WTC11 (cell line): Measurements from ENCODE around the gene SPDYE6. TPM values are rescaled to one million over a fixed set of nuclear protein-coding genes. Genes with fewer than 3 reads are reported as not detected.
"Not testable (repeated sequence)": the region's sequence is repeated elsewhere in the genome, so short reads cannot be mapped to it uniquely, and the experiment has no call there.

Experiments used
- ATAC-seq: fragments of 200-7000 bp; cut with Tn5 transposase; 2 replicates; pipeline ENCODE4 v1.10.0; 2021; ENCODE audit warnings: mild to moderate bottlenecking, moderate library complexity
- CTCF ChIA-PET: fragments of 300-600 bp; sonication (Branson Sonifier 250); formaldehyde crosslinking; loops from one replicate; lab custom pipeline; 2021; ENCODE audit warnings: antibody characterized with exemption; lab: Charles Lee
- POLR2A ChIA-PET: fragments of 350-600 bp; sonication (Branson Sonifier 250); formaldehyde crosslinking; loops from one replicate; lab custom pipeline; 2021; ENCODE audit warnings: antibody characterized with exemption; lab: Charles Lee
- DNase-seq: peaks from one replicate; pipeline ENCODE4 v3.0.0; 2021; ENCODE audit warnings: low spot score
- H3K27ac Mint-ChIP-seq: 2 replicates; pipeline ENCODE4 v1.8.0; 2021; ENCODE audit warnings: mixed read lengths
- H3K27me3 Mint-ChIP-seq: 2 replicates; pipeline ENCODE4 v1.8.0; 2021; ENCODE audit warnings: low read depth, mild to moderate bottlenecking, moderate library complexity, mixed read lengths
- H3K36me3 Mint-ChIP-seq: 2 replicates; pipeline ENCODE4 v1.8.0; 2021; ENCODE audit warnings: mixed read lengths
- H3K4me1 Mint-ChIP-seq: 2 replicates; pipeline ENCODE4 v1.8.0; 2022; ENCODE audit warnings: mixed read lengths
- H3K4me3 Mint-ChIP-seq: 2 replicates; pipeline ENCODE4 v1.8.0; 2021; ENCODE audit warnings: mild to moderate bottlenecking, moderate library complexity, mixed read lengths
- H3K9me3 Mint-ChIP-seq: 2 replicates; pipeline ENCODE4 v1.8.0; 2021; ENCODE audit warnings: mixed read lengths
- CREM ChIP-seq: sonication (generic); formaldehyde crosslinking; IDR thresholded peaks from 2 replicates; pipeline ENCODE4 v1.8.1; 2022; ENCODE audit warnings: mild to moderate bottlenecking, missing genetic modification reagents, moderate library complexity
- ESRRA ChIP-seq: sonication (generic); formaldehyde crosslinking; IDR thresholded peaks from 2 replicates; pipeline ENCODE4 v1.8.1; 2022; ENCODE audit warnings: mild to moderate bottlenecking, missing genetic modification reagents, borderline replicate concordance
- ETV6 ChIP-seq: sonication (generic); formaldehyde crosslinking; IDR thresholded peaks from 2 replicates; pipeline ENCODE4 v1.8.1; 2022; ENCODE audit warnings: mild to moderate bottlenecking, missing genetic modification reagents
- FOXJ3 ChIP-seq: sonication (generic); formaldehyde crosslinking; IDR thresholded peaks from 2 replicates; pipeline ENCODE4 v1.9.0; 2021; ENCODE audit warnings: missing genetic modification reagents, mild to moderate bottlenecking, borderline replicate concordance
- FOXK1 ChIP-seq: sonication (generic); formaldehyde crosslinking; IDR thresholded peaks from 2 replicates; pipeline ENCODE4 v1.8.0; 2022; ENCODE audit warnings: mild to moderate bottlenecking, moderate library complexity, missing genetic modification reagents
- GRHL2 ChIP-seq: fragments of 250-450 bp; sonication (Bioruptor Pico); IDR thresholded peaks from 2 replicates; pipeline ENCODE4 v1.8.0; 2022; ENCODE audit warnings: mild to moderate bottlenecking, moderate library complexity; ENCODE audit not compliant: insufficient replicate concordance, severe bottlenecking
- GTF2I ChIP-seq: fragments of 250-450 bp; sonication (Bioruptor Pico); conservative IDR thresholded peaks from 2 replicates; pipeline ENCODE4 v1.4.0; 2021; ENCODE audit warnings: mild to moderate bottlenecking
- HMGA2 ChIP-seq: fragments of 250-450 bp; sonication (Bioruptor Pico); IDR thresholded peaks from 2 replicates; pipeline ENCODE4 v1.4.0; 2021; ENCODE audit warnings: mild to moderate bottlenecking, moderate library complexity
- NFE2L1 ChIP-seq: sonication (generic); formaldehyde crosslinking; IDR thresholded peaks from 2 replicates; pipeline ENCODE4 v1.8.1; 2023; ENCODE audit warnings: missing genetic modification reagents
- NR2C2 ChIP-seq: sonication (generic); formaldehyde crosslinking; IDR thresholded peaks from 2 replicates; pipeline ENCODE4 v1.8.0; 2022; ENCODE audit warnings: mild to moderate bottlenecking, missing genetic modification reagents
- SMAD4 ChIP-seq: sonication (generic); formaldehyde crosslinking; IDR thresholded peaks from 2 replicates; pipeline ENCODE4 v1.8.0; 2022; ENCODE audit warnings: mild to moderate bottlenecking, missing genetic modification reagents
- SOX15 ChIP-seq: fragments of 250-450 bp; sonication (Bioruptor Pico); IDR thresholded peaks from 2 replicates; pipeline ENCODE4 v1.9.0; 2021; ENCODE audit warnings: mild to moderate bottlenecking
- TEAD4 ChIP-seq: sonication (generic); formaldehyde crosslinking; IDR thresholded peaks from 2 replicates; pipeline ENCODE4 v1.8.0; 2022; ENCODE audit warnings: mild to moderate bottlenecking, missing genetic modification reagents
- USF2 ChIP-seq: sonication (generic); formaldehyde crosslinking; IDR thresholded peaks from 2 replicates; pipeline ENCODE4 v1.8.1; 2023; ENCODE audit warnings: mild to moderate bottlenecking, missing genetic modification reagents, moderate library complexity
- ZNF121 ChIP-seq: sonication (generic); formaldehyde crosslinking; IDR thresholded peaks from 2 replicates; pipeline ENCODE4 v1.8.0; 2023; ENCODE audit warnings: missing genetic modification reagents
- ZNF416 ChIP-seq: fragments of 250-450 bp; sonication (Bioruptor Pico); IDR thresholded peaks from 2 replicates; pipeline ENCODE4 v1.9.0; 2021; ENCODE audit warnings: mild to moderate bottlenecking, inconsistent platforms
- ZNF671 ChIP-seq: fragments of 250-450 bp; sonication (Bioruptor Pico); IDR thresholded peaks from 2 replicates; pipeline ENCODE4 v1.8.0; 2021; ENCODE audit warnings: mild to moderate bottlenecking
- total RNA-seq: library from RNA; stranded (reverse); gene quantifications from 3 replicates; pipeline ENCODE4 v1.2.3, GENCODE V29; 2021
- TF ChIP-seq, protein P1 (sequence below): fragments of 200-600 bp; IDR thresholded peaks from 2 replicates; pipeline ENCODE4 v1.8.0; 2022; ENCODE audit warnings: antibody characterized with exemption
- TF ChIP-seq, protein P2 (sequence below): sonication (generic); formaldehyde crosslinking; IDR thresholded peaks from 2 replicates; pipeline ENCODE4 v1.8.0; 2022; ENCODE audit warnings: mild to moderate bottlenecking, missing genetic modification reagents
- TF ChIP-seq, protein P3 (sequence below): sonication (generic); formaldehyde crosslinking; IDR thresholded peaks from 2 replicates; pipeline ENCODE4 v1.8.1; 2023; ENCODE audit warnings: mild to moderate bottlenecking, missing genetic modification reagents

SPDYE6 gene
- total RNA-seq, 1 experiment from 2014 or later: not detected

- TF ChIP-seq, protein P1, sequence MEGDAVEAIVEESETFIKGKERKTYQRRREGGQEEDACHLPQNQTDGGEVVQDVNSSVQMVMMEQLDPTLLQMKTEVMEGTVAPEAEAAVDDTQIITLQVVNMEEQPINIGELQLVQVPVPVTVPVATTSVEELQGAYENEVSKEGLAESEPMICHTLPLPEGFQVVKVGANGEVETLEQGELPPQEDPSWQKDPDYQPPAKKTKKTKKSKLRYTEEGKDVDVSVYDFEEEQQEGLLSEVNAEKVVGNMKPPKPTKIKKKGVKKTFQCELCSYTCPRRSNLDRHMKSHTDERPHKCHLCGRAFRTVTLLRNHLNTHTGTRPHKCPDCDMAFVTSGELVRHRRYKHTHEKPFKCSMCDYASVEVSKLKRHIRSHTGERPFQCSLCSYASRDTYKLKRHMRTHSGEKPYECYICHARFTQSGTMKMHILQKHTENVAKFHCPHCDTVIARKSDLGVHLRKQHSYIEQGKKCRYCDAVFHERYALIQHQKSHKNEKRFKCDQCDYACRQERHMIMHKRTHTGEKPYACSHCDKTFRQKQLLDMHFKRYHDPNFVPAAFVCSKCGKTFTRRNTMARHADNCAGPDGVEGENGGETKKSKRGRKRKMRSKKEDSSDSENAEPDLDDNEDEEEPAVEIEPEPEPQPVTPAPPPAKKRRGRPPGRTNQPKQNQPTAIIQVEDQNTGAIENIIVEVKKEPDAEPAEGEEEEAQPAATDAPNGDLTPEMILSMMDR: peak; percentile 83
- TF ChIP-seq HMGA2 (0 out of 2 replicates have a peak, but pooled peaks have one; percentile 17), CREM (peak; percentile 44; the same call in 1 of the 2 replicates)
- TF ChIP-seq, protein P2, sequence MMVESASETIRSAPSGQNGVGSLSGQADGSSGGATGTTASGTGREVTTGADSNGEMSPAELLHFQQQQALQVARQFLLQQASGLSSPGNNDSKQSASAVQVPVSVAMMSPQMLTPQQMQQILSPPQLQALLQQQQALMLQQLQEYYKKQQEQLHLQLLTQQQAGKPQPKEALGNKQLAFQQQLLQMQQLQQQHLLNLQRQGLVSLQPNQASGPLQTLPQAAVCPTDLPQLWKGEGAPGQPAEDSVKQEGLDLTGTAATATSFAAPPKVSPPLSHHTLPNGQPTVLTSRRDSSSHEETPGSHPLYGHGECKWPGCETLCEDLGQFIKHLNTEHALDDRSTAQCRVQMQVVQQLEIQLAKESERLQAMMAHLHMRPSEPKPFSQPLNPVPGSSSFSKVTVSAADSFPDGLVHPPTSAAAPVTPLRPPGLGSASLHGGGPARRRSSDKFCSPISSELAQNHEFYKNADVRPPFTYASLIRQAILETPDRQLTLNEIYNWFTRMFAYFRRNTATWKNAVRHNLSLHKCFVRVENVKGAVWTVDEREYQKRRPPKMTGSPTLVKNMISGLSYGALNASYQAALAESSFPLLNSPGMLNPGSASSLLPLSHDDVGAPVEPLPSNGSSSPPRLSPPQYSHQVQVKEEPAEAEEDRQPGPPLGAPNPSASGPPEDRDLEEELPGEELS: no peak
- TF ChIP-seq, all 79 proteins: peak for 3
- ATAC-seq (peak; percentile 91), DNase-seq (peak; percentile 92)
- Mint-ChIP-seq H3K9me3 (no peaks in the 10 kb centered on the region), H3K4me1 (no peaks in the 10 kb centered on the region; the same call in 1 of the 2 replicates), H3K27ac (no peak overlapping the region), H3K27me3 (no peaks in the 10 kb centered on the region), H3K4me3 (no peak overlapping the region), H3K36me3 (peaks cover 15% of the 10 kb centered on the region)
- CTCF ChIA-PET: interaction anchor here (0.8 to 1.5 kb wide), 5 partner anchors 90 to 111 kb away, joined by 3 to 9 read pairs (median 3); no protein-coding TSS in a partner anchor
- POLR2A ChIA-PET: interaction anchor here (0.7 kb wide), 1 partner anchor 31 kb away, joined by 10 read pairs; no protein-coding TSS in a partner anchor
Observed at GRCh38 chr7:102390697-102391484, 34.6 kb upstream of the SPDYE6 start.

GRCh38 chr7:102389810-102390209 lies 33.6 kb upstream of the SPDYE6 start:
- DNase-seq: no peak
- ChIA-PET CTCF (interaction anchor here (0.7 to 1.5 kb wide), 2 partner anchors 89 to 138 kb away, joined by 3 to 9 read pairs; no protein-coding TSS in a partner anchor), POLR2A (no interaction called here)
- TF ChIP-seq GTF2I (no peak), FOXJ3 (CRISPR knock-in tag) (no peak), SMAD4 (no peak), ZNF671 (CRISPR knock-in tag) (no peak), SOX15 (CRISPR knock-in tag) (no peak), FOXK1 (CRISPR knock-in tag) (no peak), ZNF121 (CRISPR knock-in tag) (no peak), GRHL2 (CRISPR knock-in tag) (no peak), ESRRA (no peak), NR2C2 (no peak), TEAD4 (no peak), ETV6 (CRISPR knock-in tag) (no peak), NFE2L1 (CRISPR knock-in tag) (no peak)
- TF ChIP-seq, protein P3, sequence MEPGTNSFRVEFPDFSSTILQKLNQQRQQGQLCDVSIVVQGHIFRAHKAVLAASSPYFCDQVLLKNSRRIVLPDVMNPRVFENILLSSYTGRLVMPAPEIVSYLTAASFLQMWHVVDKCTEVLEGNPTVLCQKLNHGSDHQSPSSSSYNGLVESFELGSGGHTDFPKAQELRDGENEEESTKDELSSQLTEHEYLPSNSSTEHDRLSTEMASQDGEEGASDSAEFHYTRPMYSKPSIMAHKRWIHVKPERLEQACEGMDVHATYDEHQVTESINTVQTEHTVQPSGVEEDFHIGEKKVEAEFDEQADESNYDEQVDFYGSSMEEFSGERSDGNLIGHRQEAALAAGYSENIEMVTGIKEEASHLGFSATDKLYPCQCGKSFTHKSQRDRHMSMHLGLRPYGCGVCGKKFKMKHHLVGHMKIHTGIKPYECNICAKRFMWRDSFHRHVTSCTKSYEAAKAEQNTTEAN (CRISPR knock-in tag): no peak
- Mint-ChIP-seq H3K27me3 (no peaks in the 10 kb centered on the region), H3K27ac (peak overlapping the region; percentile 33; the same call in 1 of the 2 replicates), H3K36me3 (peaks cover 17% of the 10 kb centered on the region), H3K4me1 (no peaks in the 10 kb centered on the region), H3K9me3 (no peaks in the 10 kb centered on the region), H3K4me3 (no peak overlapping the region)
- no peak for ATAC-seq

DNA sequence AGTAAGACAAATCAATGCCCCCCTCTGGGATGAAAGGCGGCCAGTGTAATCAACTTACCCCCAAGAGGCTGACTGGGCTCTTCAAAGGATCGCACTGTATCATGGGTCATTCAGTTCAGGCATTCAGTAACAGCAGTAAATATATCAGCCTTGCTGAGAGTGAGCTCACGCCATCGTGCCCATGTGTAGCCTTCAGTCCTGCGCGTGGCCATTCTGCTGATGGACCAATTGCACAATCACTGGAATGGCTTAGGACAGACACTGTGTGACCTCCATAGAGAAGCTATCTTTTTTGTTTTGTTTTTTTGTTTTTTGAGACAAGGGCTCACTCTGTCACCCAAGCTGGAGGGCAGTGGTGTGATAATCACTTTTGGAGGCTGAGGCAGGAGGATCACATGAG lies 30.8 kb upstream of the SPDYE6 start:
- peaks cover 27% of the 10 kb centered on the region for H3K36me3 Mint-ChIP-seq
- H3K4me3 Mint-ChIP-seq: no peak overlapping the region
- no peak overlapping the region for H3K27ac Mint-ChIP-seq
- no peaks in the 10 kb centered on the region for H3K9me3 Mint-ChIP-seq
- TF ChIP-seq USF2 (no peak), ZNF416 (CRISPR knock-in tag) (no peak), ETV6 (CRISPR knock-in tag) (no peak)
- no peak for ATAC-seq
- ChIA-PET CTCF (interaction anchor here (0.6 to 1.7 kb wide), 3 partner anchors 17 to 108 kb away, joined by 3 to 7 read pairs (median 4); no protein-coding TSS in a partner anchor), POLR2A (no interaction called here)
- H3K4me1 Mint-ChIP-seq: no peaks in the 10 kb centered on the region
- no peak for DNase-seq
- no peaks in the 10 kb centered on the region for H3K27me3 Mint-ChIP-seq

DNA sequence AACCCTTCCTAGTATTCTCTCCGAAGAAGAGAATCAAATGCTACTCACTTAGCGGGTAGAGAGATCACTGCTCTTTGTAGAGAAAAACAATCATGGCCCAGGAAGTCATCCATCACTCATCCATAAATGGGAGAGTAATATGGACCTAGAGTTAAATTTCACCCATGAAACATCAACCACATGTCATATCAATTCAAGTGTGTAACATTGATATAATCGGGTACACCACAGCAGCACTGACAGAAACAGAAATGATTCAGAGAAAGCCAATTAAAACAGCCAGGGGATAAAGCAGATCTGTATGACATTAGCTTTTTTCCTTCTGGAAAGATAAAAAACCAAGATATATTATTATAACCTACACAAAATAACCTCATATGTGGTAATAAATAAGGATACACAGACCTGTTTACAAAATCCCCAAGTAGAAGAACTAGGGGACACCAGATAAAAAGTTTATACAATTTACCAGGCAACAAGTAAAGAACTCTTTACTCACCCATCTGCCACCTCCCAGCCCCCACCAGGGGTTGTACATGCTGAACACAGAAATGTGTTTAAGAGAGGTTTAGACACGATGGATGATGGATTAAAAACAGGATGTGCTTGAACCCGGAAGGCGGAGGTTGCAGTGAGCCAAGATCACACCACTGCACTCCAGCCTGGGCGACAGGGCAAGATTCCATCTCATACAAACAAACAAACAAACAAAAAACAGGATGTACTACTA lies 25.6 kb upstream of the SPDYE6 start:
- H3K9me3 Mint-ChIP-seq, DNase-seq, H3K27me3 Mint-ChIP-seq, CTCF ChIA-PET, H3K4me3 Mint-ChIP-seq, ATAC-seq, POLR2A ChIA-PET: not testable (repeated sequence)
- peaks cover 17% of the 10 kb centered on the region for H3K4me1 Mint-ChIP-seq
- H3K27ac Mint-ChIP-seq: peak overlapping the region; percentile 55; the same call in 1 of the 2 replicates
- H3K36me3 Mint-ChIP-seq: peaks cover 54% of the 10 kb centered on the region
